GM18873 (cell line): Measurements from ENCODE around the gene IVNS1ABP.

ENCODE experiments used
- ATAC-seq: cut with Tn5 transposase; IDR thresholded peaks from one replicate; pipeline ENCODE4 v1.9.1; 2021; ENCODE audit warnings: mild to moderate bottlenecking, moderate library complexity, moderate number of reproducible peaks; ENCODE audit not compliant: unreplicated experiment, low FRiP score

Gene IVNS1ABP

GRCh38 chr1:185297982-185298381, 19.1 kb downstream of the IVNS1ABP start:
- ATAC-seq, result no peak

GRCh38 chr1:185295091-185295490, 22.0 kb downstream of the IVNS1ABP start:
- no peak for ATAC-seq

GRCh38 chr1:185293967-185294542, 23.0 kb downstream of the IVNS1ABP start:
- ATAC-seq, result no peak

DNA sequence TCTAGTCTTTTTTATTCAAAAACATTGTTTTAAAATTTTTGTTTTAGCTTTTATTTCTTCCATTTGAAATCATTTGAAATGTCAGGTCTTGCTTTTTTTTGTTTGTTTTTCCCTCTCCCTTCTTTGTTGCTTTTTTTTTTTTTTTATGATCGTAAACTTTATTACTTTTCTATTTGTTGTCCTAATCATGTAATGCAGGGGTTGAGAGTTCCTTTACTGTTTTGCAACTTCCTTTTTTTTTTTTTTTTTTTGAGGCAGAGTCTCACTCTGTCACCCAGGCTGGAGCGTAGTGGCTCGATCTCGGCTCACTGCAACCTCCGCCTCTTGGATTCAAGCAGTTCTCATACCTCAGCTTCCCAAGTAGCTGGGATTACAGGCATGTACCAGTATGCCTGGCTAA, 24.8 kb downstream of the IVNS1ABP start:
- no peak for ATAC-seq

GRCh38 chr1:185291652-185292051, 25.4 kb downstream of the IVNS1ABP start:
- no peak for ATAC-seq

DNA sequence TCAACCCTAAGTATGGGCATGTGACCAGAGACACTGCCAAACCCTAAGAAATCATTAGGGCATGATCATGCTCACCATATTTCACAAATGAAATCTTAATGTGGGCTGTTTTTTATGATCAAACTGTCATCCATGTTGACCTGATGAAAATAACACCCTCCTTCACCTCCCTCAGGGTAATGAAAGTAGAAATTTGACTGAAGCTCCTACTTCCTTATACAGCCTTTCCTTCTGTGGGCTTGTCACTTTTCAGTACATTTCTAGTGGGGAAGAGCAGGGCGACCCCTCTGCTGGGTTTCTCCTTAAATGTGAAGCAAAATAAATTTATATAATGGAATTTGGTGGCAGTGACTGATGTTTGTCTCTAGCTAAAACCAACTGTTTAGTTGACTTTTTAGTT, 25.9 kb downstream of the IVNS1ABP start:
- no peak for ATAC-seq

- ATAC-seq, result no peak
Measured at GRCh38 chr1:185289880-185290279, 27.2 kb downstream of the IVNS1ABP start.

DNA sequence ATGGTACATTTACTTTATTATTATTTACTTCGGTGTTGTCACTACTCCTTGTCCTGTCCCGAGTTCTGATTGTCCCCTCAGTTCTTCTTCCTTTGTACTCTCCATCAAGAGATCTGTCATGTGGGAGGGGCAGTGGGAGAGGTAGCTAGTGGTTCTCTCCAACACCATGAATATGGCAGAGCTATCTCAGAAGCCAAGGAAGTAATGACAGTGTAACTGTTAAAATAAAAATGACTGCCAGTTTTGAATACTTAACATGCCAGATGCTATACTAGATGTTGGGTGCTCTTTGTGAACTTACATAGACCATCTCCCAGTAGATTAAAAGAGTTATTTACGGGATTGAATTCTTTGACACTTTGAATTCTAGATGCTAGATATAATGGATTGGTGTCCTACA, 28.6 kb downstream of the IVNS1ABP start:
- no peak for ATAC-seq

DNA sequence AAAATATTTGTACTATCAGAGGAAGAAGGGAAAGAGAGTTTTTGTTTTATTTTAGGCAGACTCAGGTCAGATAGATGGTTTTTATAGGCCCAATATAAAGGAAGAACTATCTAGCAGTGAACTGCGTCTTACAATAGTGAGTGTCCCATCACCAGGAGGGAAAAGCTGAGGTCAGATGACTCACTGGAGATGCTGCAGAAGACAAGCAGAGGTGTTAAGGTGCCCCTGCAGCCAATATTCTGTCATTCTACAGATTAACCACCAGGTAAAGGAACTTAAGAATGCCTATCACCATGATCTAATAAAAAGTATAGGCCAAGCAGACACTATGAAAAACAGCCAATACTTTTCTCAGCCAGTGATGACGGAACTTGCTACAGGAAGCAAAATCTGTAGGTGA, 29.6 kb downstream of the IVNS1ABP start:
- no peak for ATAC-seq

DNA sequence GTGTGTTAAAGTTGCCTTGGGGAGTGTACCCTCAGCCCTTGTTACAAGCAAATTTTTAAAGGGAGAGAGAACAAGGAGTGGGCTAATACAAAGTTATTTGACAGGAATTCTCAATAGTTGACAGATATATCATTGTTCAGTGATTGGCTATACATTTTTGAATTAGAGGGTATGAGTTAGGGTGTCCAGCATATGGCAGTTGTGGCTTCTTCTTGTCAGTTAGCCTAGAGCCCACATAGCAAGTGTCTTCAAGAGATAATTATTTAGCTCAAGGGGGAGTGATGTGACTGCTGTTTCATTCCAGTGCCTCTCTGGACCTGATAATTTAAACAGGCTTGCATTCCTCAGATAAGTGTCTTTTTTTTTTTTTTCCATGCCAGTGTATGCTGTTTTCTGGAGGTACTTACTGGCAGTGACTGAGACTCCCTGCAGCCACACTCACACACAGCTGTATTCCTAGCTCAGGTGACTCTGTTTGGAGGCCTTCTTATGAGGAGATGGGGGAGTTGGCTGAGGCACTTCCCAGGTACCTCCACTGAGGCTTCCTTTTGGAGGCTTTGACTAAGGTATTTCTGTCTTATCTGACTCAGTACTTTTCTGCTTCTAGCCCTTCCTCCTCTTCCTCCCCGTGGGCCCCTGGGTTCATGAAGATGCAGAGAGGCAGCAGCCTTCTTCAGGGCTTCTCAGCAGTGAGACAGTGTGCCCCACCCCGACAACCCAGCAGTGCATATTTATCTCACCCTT, 32.3 kb downstream of the IVNS1ABP start:
- no peak for ATAC-seq

- ATAC-seq, result no peak
Measured at GRCh38 chr1:185284116-185284515, 32.9 kb downstream of the IVNS1ABP start.

DNA sequence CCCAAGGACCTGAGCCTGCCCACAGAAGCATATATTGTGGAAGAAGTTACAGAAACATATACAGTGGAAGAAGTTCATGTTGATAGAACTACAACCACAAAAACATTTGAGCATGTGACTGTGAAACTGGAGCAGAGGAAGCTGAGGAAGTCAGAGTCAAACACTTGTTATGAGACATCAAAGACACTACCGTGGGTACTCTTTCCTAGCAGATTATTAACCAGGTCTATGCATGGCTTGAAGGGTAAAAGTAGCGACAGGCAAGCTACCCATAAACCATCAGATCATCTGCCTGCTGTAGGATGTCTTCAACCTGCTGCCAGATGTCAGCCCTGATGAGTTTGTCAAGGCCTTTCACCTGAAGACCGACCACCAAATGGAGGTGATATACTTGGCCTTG, 35.8 kb downstream of the IVNS1ABP start:
- peak; percentile 97 for ATAC-seq

GRCh38 chr1:185280589-185280988, 36.5 kb downstream of the IVNS1ABP start:
- ATAC-seq, result no peak

DNA sequence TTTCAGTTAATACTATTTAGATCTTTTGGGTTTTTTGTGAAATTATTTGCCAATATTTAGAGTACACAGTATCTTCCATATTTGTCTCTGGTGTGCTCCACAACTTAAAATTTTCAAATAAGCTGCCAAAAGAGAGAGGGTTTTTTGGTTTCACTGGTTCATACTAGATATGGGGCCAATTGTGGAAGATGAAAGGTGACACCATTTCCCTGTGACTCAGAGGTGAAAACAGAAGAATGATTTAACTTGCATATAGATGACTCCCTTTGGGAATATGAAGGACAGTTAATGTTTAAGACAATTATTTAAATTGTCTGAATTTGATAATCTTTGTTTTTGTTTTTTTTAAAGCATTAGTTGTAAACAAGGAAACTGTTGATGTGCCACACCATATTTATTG, 37.5 kb downstream of the IVNS1ABP start:
- no peak for ATAC-seq

- ATAC-seq, result no peak
Measured at GRCh38 chr1:185271921-185272320, 45.1 kb downstream of the IVNS1ABP start.

DNA sequence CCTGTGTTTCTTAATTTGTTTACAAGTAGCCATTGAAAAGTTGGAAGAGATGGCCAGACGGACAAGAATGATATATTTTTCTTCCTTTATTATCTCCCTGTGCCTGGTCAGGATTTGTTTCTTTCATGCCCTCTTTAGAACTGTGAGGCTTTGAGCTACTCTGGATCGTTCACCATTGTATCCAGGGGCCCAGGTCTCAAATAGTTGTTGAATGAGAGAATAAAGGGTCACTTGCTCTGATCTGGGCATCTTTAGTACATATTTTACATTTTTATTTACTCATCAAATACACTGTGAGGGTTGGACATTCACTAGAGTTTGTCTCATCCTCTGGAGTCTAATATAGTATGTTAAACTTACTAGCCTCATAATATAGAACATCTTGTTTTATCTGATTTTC, 48.7 kb downstream of the IVNS1ABP start:
- ATAC-seq, result no peak

DNA sequence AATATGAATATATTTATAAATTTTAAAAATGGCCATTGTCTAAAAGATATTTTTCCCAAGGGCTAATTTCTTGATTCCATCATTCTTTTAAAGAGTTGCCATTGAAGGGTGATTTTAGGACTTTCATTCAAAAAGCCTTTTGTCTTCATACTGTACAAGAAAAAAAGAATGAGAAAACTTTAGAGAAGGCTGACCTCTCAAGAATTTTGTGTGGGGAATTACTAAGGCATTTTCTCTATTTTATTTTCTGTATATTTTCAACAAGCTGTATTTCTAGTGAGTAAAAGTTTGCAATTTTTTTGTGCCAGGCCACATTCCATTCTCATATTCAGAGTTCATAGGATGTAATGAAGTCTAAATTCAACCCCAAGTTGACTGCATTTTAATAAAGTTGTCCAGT, 49.3 kb downstream of the IVNS1ABP start:
- ATAC-seq, result no peak

DNA sequence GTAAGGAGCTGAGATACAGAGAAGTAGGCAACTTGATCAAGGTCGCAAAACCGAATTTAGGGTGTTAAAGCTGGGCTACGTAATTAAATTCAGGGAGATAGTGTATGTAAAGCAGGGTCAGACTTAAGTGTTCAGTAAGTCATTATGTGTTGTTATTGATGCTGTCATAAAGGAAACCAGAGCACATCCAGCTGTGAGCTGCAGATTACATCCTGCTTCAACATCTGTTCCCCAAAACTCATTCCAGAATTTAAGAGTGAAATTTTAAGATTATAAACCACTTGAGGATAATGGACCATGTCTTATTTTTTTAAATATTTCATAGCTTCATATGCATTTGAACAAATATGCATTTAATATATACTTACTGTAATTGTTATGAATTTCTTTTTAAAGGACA, 49.7 kb downstream of the IVNS1ABP start:
- ATAC-seq, result no peak

DNA sequence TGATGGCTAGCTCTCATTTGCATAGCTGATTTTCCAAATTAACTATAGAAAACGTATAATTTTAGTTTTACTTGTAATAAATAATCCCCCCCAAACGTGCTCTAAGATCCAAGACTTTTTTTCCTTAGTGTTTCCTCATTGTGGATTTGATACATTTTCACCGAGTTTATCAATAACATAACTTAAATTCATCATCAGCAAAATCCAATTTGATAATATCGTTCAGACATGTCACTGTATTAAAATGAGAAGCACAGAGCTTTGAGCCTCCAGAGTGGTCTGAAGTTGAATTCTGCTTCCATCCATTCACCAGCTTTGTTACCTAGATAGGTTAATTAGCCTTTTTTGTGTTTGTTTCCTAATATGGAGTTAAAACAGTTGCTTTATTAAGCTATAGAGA, 51.7 kb downstream of the IVNS1ABP start:
- no peak for ATAC-seq

DNA sequence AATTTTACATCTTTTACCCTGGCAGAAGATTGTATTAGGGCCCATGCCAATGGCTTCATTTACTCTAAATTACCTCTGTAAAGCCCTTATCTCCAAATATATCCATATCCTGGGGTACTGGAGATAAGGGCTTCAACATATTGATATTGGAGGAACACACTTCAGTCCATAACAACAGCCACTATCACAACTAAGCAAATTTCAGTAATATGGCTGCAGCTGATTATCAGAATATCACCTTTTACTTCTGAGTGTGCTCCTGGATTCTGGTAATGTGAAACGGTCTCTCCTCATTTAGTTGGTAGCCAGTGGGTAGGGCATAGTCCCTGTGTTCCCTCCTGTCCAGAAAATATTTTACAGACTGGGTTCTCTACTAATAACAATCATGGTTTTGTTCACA, 53.3 kb downstream of the IVNS1ABP start:
- ATAC-seq, result no peak

GRCh38 chr1:185263292-185263691, 53.8 kb downstream of the IVNS1ABP start:
- no peak for ATAC-seq

DNA sequence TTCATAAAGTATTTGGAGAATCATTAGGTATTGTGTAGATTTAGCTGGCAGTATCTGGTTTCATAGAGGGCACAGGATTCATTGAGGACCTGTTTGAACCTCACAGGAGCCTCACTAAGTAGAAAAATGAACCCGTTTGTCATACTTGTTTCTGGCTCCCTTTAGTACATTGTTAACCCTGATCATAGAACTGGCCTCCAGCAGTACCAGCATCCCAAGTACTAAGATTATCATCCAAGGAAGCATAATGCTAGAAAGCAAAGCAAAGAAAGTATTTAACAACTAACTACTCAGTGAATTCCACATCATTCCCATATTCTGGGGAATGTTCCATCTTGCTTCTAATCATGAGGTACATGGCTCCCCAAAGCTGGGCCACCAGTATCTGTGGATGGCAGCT, 54.9 kb downstream of the IVNS1ABP start:
- no peak for ATAC-seq
